ENCODE results near the gene LCK. TPM values are rescaled to one million over a fixed set of nuclear protein-coding genes. Genes with fewer than 3 reads are reported as not detected.

LCK gene
- polyA plus RNA-seq, result 10 to 100 TPM in 1 of 4 donors, 1 to 10 TPM in 3; 3.1 to 14.1 (median 4.0) TPM
- long read RNA-seq, donor 1, result 0 reads
- long read RNA-seq, donor 2, result 0 reads
- long read RNA-seq, donor 3, result 0 reads
- long read RNA-seq, donor 4, result 0 reads
- long read RNA-seq, donor 5, partial matches to known transcripts, result 0 of 2 reads
- long read RNA-seq, donor 5, other reads (novel, unspliced or antisense), result 0 of 2 reads
- long read RNA-seq, donor 6, partial matches to known transcripts, result 0 of 1 reads
- long read RNA-seq, donor 6, other reads (novel, unspliced or antisense), result 0 of 1 reads
- long read RNA-seq, donor 7, result 0 reads
- long read RNA-seq, donor 8, result 0 reads
- long read RNA-seq, donor 9, partial matches to known transcripts, result 0 of 2 reads
- long read RNA-seq, donor 9, other reads (novel, unspliced or antisense), result 0 of 2 reads
- long read RNA-seq, donor 10, result 0 reads

DNA sequence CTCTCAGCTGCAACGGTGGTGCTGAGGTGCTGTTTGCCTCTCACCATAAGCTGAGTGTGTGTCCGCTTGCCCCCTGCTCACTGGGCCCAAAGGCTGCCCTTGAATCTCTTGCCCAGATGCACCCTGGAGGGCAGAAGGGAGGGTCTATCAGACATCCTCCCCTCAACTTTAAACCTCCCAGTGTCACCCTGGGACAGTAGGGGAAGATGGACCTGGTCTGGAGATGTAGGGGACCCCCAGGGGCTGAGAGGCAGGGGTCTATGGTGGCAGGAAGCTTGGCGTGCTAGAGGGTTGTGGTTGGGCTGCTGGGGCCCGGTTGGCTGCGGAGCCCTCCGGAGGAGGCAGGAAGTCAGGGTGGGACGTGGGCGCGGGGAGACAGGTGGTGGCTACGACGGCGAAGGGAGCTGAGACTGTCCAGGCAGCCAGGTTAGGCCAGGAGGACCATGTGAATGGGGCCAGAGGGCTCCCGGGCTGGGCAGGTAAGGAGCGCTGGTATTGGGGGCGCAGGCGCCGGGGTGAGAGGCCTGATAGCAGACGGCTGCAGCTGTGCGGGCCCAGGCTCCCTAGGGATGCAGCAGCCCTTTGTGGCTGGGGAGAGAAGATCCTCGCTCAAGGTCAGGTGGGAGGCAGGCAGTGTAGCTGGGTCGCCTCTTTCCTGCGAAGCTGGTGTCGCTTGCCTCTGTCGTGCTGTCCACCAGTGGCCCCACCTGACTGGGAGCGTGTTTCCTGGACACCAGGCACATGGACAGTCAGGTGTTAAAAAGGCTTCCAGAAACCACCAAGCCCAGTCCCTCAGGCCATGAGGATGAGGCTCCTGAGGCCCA is at the start of gene LCK:
Gene LCK, plus strand, starts transcription at position 373 of the 824 bp plus-strand sequence. CDS start 23,065 bp downstream, outside the sequence.
- 68 to 75% (median 75%) methylated on average over 21 to 25 of the region's 25 CpGs for WGBS, 3 donors
- Histone ChIP-seq H3K4me3 (ENCODE audit: low read depth in 1 of 3, low read length in 3 of 3) (peak within 1 kb of the TSS in 2 of 3 donors; percentile 26 to 54), H3K9me3 (ENCODE audit: control insufficient read depth in 2 of 2, insufficient read depth in 1 of 2, low read depth in 1 of 2, low read length in 1 of 2) (no peaks in the 10 kb centered on the region), H3K27ac (ENCODE audit: low read depth in 1 of 3, low read length in 2 of 3) (peak within 1 kb of the TSS; percentile 51 to 86 (median 56)), H3K4me1 (ENCODE audit: control insufficient read depth in 3 of 3, insufficient read depth in 2 of 3, low read depth in 1 of 3, low read length in 2 of 3) (peaks cover 0 to 21% (median 8%) of the 10 kb centered on the region in 3 donors), H3K36me3 (ENCODE audit: control insufficient read depth in 3 of 3, insufficient read depth in 2 of 3, low read depth in 1 of 3, low read length in 3 of 3) (no peaks in the 10 kb centered on the region), H3K27me3 (ENCODE audit: control insufficient read depth in 3 of 3, insufficient read depth in 3 of 3, low read length in 3 of 3) (no peaks in the 10 kb centered on the region)
- no peak for DNase-seq
- no peak for FAIRE-seq

GRCh38 chr1:32204943-32205361 is 46.1 kb upstream of the LCK start:
- 18 to 30% (median 28%) methylated on average over 23 to 26 of the region's 26 CpGs for whole genome bisulfite sequencing, 3 donors
- peak overlapping the region; percentile 57 to 82 (median 63) for H3K4me3 ChIP-seq (ENCODE audit: low read depth in 1 of 3, low read length in 3 of 3)
- FAIRE-seq, result no peak
- no peaks in the 10 kb centered on the region for H3K27me3 ChIP-seq (ENCODE audit: control insufficient read depth in 3 of 3, insufficient read depth in 3 of 3, low read length in 3 of 3)
- peaks cover 0 to 25% (median 4%) of the 10 kb centered on the region in 3 donors for H3K4me1 ChIP-seq (ENCODE audit: control insufficient read depth in 3 of 3, insufficient read depth in 2 of 3, low read depth in 1 of 3, low read length in 2 of 3)
- no peaks in the 10 kb centered on the region for H3K9me3 ChIP-seq (ENCODE audit: control insufficient read depth in 2 of 2, insufficient read depth in 1 of 2, low read depth in 1 of 2, low read length in 1 of 2)
- peaks cover 0 to 15% (median 0%) of the 10 kb centered on the region in 3 donors for H3K36me3 ChIP-seq (ENCODE audit: control insufficient read depth in 3 of 3, insufficient read depth in 2 of 3, low read depth in 1 of 3, low read length in 3 of 3)
- DNase-seq, result peak in 1 of 2 donors; percentile 19
- no peak overlapping the region for H3K27ac ChIP-seq (ENCODE audit: low read depth in 1 of 3, low read length in 2 of 3)

- Histone ChIP-seq H3K27ac (ENCODE audit: low read depth in 1 of 3, low read length in 2 of 3) (peak within 1 kb of the TSS in 2 of 3 donors; percentile 13 to 48), H3K4me3 (ENCODE audit: low read depth in 1 of 3, low read length in 3 of 3) (peak within 1 kb of the TSS; percentile 57 to 82 (median 63))
- no peak for FAIRE-seq
Measured at GRCh38 chr1:32205401-32206370, 45.4 kb upstream of the LCK start, which contains the start of gene IQCC. Gene IQCC, plus strand, starts transcription at chr1:32205671. Its CDS starts 11 bp downstream, at chr1:32205682.

DNA sequence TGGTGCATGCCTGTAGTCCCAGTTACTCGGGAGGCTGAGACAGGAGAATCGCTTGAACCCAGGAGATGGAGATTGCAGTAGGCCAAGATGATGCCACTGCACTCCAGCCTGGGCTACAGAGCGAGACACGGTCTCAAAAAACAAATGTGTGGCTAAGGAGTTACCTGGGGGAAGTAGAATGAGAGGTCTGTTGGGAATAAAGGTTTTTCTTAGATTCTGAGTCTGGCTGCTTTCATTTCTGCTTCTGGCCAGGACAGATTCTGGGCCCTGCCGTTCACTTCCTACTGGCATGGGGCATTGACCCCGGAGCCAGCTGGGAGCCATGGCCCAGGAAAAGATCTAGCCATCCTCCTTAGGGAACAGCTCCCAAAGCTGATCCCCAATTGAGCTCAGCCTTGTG is 42.6 kb upstream of the LCK start:
- Histone ChIP-seq H3K4me1 (ENCODE audit: control insufficient read depth in 3 of 3, insufficient read depth in 2 of 3, low read depth in 1 of 3, low read length in 2 of 3) (peaks cover 0 to 17% (median 4%) of the 10 kb centered on the region in 3 donors), H3K27ac (ENCODE audit: low read depth in 1 of 3, low read length in 2 of 3) (peak overlapping the region; percentile 34 to 78 (median 72)), H3K27me3 (ENCODE audit: control insufficient read depth in 3 of 3, insufficient read depth in 3 of 3, low read length in 3 of 3) (no peaks in the 10 kb centered on the region), H3K36me3 (ENCODE audit: control insufficient read depth in 3 of 3, insufficient read depth in 2 of 3, low read depth in 1 of 3, low read length in 3 of 3) (peaks cover 0 to 26% (median 0%) of the 10 kb centered on the region in 3 donors), H3K9me3 (ENCODE audit: control insufficient read depth in 2 of 2, insufficient read depth in 1 of 2, low read depth in 1 of 2, low read length in 1 of 2) (no peaks in the 10 kb centered on the region), H3K4me3 (ENCODE audit: low read depth in 1 of 3, low read length in 3 of 3) (no peak overlapping the region)
- DNase-seq (no peak), FAIRE-seq (no peak)
- 69 to 76% (median 75%) methylated on average over 5 to 6 of the region's 6 CpGs for WGBS, 3 donors

More at GRCh38 chr1:32205401-32206370, 45.4 kb upstream of the LCK start, which contains the start of gene IQCC:
- H3K27me3 ChIP-seq (ENCODE audit: control insufficient read depth in 3 of 3, insufficient read depth in 3 of 3, low read length in 3 of 3), result no peaks in the 10 kb centered on the region
- no peaks in the 10 kb centered on the region for H3K9me3 ChIP-seq (ENCODE audit: control insufficient read depth in 2 of 2, insufficient read depth in 1 of 2, low read depth in 1 of 2, low read length in 1 of 2)
- H3K36me3 ChIP-seq (ENCODE audit: control insufficient read depth in 3 of 3, insufficient read depth in 2 of 3, low read depth in 1 of 3, low read length in 3 of 3), result peaks cover 0 to 15% (median 0%) of the 10 kb centered on the region in 3 donors
- 2% methylated on average over 71 to 77 of the region's 77 CpGs for WGBS, 3 donors
- H3K4me1 ChIP-seq (ENCODE audit: control insufficient read depth in 3 of 3, insufficient read depth in 2 of 3, low read depth in 1 of 3, low read length in 2 of 3), result peaks cover 0 to 25% (median 4%) of the 10 kb centered on the region in 3 donors
- peak; percentile 86 to 94 for DNase-seq

DNA sequence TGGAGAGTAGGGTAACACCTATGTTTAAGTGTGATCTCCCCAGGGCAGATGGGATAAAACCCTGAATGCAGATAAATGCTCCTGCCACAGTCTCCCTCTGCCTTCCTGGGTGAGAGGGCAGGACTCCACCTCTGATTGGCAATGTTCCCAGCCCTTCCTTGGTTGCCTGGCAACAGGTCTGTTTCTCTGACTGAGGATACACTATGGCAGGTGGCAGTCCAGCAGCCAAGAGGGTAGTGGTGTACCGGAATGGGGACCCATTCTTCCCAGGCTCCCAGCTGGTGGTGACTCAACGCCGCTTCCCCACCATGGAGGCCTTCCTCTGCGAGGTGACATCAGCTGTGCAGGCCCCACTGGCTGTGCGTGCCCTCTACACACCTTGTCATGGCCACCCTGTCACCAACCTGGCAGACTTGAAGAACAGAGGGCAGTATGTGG is 42.2 kb upstream of the LCK start, which contains the start of gene DCDC2B:
Gene DCDC2B, plus strand, starts transcription at position 199 of the 438 bp plus-strand sequence. Its CDS starts 5 bp downstream, at position 204.
- no peaks in the 10 kb centered on the region for H3K27me3 ChIP-seq (ENCODE audit: control insufficient read depth in 3 of 3, insufficient read depth in 3 of 3, low read length in 3 of 3)
- DNase-seq (peak; percentile 89 to 98), FAIRE-seq (no peak)
- no peaks in the 10 kb centered on the region for H3K9me3 ChIP-seq (ENCODE audit: control insufficient read depth in 2 of 2, insufficient read depth in 1 of 2, low read depth in 1 of 2, low read length in 1 of 2)
- 15 to 51% (median 50%) methylated on average over 5 of the region's 5 CpGs for WGBS, 3 donors
- H3K36me3 ChIP-seq (ENCODE audit: control insufficient read depth in 3 of 3, insufficient read depth in 2 of 3, low read depth in 1 of 3, low read length in 3 of 3), result peaks cover 0 to 28% (median 0%) of the 10 kb centered on the region in 3 donors
- no peak within 1 kb of the TSS for H3K4me3 ChIP-seq (ENCODE audit: low read depth in 1 of 3, low read length in 3 of 3)
- peak within 1 kb of the TSS; percentile 34 to 78 (median 72) for H3K27ac ChIP-seq (ENCODE audit: low read depth in 1 of 3, low read length in 2 of 3)
- H3K4me1 ChIP-seq (ENCODE audit: control insufficient read depth in 3 of 3, insufficient read depth in 2 of 3, low read depth in 1 of 3, low read length in 2 of 3), result peaks cover 0 to 17% (median 4%) of the 10 kb centered on the region in 3 donors

DNA sequence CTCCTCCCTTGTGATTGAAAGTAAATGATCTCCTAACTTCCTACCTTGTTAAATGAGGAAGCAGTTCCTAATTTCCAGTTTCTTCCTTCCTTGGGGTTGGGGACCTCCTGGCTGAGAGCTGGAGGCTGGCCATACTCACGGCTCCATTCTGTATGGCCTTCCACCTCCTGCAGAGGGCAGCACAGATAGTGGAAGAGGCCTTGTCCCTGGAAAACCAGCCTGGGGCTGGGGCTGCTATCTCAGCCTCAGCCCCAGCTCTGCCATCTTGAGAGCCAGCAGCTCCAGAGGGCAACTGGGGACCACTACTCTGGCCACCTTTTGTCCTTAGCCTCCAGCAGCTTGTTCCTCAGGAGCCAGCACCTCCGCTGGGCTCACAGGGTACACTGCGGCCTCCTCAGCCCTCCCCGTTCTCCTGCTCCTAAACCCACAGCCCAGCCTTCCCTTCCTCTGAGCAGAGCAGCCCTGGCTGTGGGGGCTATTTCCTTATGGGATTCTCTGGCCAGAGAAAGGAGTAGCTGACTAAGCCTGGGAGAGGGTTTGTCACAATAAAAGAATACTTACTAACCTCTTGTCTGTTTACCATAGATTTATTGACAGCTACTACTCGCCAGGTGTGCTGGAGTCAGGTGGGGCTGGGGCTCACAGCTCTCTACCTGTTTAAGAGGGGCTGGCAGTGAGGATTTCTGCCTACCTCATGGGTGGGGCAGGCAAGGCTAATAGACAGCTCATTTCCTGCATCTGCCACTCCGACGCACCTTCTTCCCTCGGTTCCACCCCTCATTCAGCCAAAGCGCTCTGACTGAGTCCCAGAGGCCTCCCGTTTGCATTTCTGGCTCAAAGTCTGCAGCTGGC is 35.2 kb upstream of the LCK start:
- 39 to 65% (median 58%) methylated on average over 10 of the region's 10 CpGs for WGBS, 3 donors
- Histone ChIP-seq H3K4me3 (ENCODE audit: low read depth in 1 of 3, low read length in 3 of 3) (no peak overlapping the region), H3K27ac (ENCODE audit: low read depth in 1 of 3, low read length in 2 of 3) (peak overlapping the region; percentile 32 to 86 (median 75)), H3K36me3 (ENCODE audit: control insufficient read depth in 3 of 3, insufficient read depth in 2 of 3, low read depth in 1 of 3, low read length in 3 of 3) (peaks cover 0 to 49% (median 2%) of the 10 kb centered on the region in 3 donors), H3K27me3 (ENCODE audit: control insufficient read depth in 3 of 3, insufficient read depth in 3 of 3, low read length in 3 of 3) (no peaks in the 10 kb centered on the region), H3K9me3 (ENCODE audit: control insufficient read depth in 2 of 2, insufficient read depth in 1 of 2, low read depth in 1 of 2, low read length in 1 of 2) (no peaks in the 10 kb centered on the region), H3K4me1 (ENCODE audit: control insufficient read depth in 3 of 3, insufficient read depth in 2 of 3, low read depth in 1 of 3, low read length in 2 of 3) (peaks cover 0 to 17% (median 0%) of the 10 kb centered on the region in 3 donors)
- DNase-seq (peak; percentile 75 to 84), FAIRE-seq (no peak)

DNA sequence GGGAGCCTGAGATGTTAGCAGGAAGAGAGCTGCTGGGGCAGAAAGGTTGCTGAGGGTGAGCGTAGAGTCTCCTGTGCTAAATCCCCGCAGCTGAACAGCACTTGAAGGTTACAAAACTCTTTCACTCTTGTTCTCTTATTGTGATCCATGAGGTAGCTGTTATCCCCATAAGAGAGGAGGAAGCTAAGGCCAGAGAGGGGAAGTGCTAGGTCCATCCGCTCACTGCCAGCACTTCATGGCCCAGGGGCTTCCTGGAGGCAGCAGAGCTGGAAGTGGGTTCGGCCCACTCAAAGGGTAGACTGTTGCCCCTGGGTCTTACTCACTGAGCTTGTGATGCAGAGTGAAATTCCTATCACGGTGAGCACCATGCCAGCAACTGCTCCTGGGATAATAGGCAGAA is 34.5 kb upstream of the LCK start:
- WGBS, 3 donors, result 84 to 89% (median 86%) methylated on average over 5 of the region's 5 CpGs
- peak overlapping the region; percentile 33 to 86 (median 75) for H3K27ac ChIP-seq (ENCODE audit: low read depth in 1 of 3, low read length in 2 of 3)
- H3K36me3 ChIP-seq (ENCODE audit: control insufficient read depth in 3 of 3, insufficient read depth in 2 of 3, low read depth in 1 of 3, low read length in 3 of 3), result peaks cover 0 to 49% (median 2%) of the 10 kb centered on the region in 3 donors
- FAIRE-seq (no peak), DNase-seq (no peak)
- H3K4me1 ChIP-seq (ENCODE audit: control insufficient read depth in 3 of 3, insufficient read depth in 2 of 3, low read depth in 1 of 3, low read length in 2 of 3), result peaks cover 0 to 23% (median 1%) of the 10 kb centered on the region in 3 donors
- no peaks in the 10 kb centered on the region for H3K27me3 ChIP-seq (ENCODE audit: control insufficient read depth in 3 of 3, insufficient read depth in 3 of 3, low read length in 3 of 3)
- H3K4me3 ChIP-seq (ENCODE audit: low read depth in 1 of 3, low read length in 3 of 3), result no peak overlapping the region
- no peaks in the 10 kb centered on the region for H3K9me3 ChIP-seq (ENCODE audit: control insufficient read depth in 2 of 2, insufficient read depth in 1 of 2, low read depth in 1 of 2, low read length in 1 of 2)

Data from small intestine (tissue), 16 donors.